ENCODE measurements around the gene GNLY.

GNLY gene

GRCh38 chr2:85732467-85733120 lies 38.4 kb downstream of the GNLY start:
- no peak for ATAC-seq
- TF ChIP-seq CSRNP3 (CRISPR knock-in tag; IDR thresholded peaks at IDR 0.05) = no peak

GRCh38 chr2:85733121-85733960 lies 39.2 kb downstream of the GNLY start:
- TF ChIP-seq ZFP3 (CRISPR knock-in tag; IDR thresholded peaks at IDR 0.05) = no peak
- no peak for TF ChIP-seq BACH2 (CRISPR knock-in tag; IDR thresholded peaks at IDR 0.05; ENCODE audit: borderline replicate concordance)
- ATAC-seq = no peak

GRCh38 chr2:85734015-85734414 lies 39.9 kb downstream of the GNLY start:
- no peak for TF ChIP-seq GLIS3 (CRISPR knock-in tag; IDR thresholded peaks at IDR 0.05)
- no peak for TF ChIP-seq TSHZ2 (CRISPR knock-in tag; IDR thresholded peaks at IDR 0.05)
- no peak for TF ChIP-seq ZNF70 (CRISPR knock-in tag; IDR thresholded peaks at IDR 0.05)
- no peak for TF ChIP-seq CSDC2 (CRISPR knock-in tag; IDR thresholded peaks at IDR 0.05)
- no peak for TF ChIP-seq ZFP30 (CRISPR knock-in tag; IDR thresholded peaks at IDR 0.05)
- TF ChIP-seq TCF4 (CRISPR knock-in tag; IDR thresholded peaks at IDR 0.05; ENCODE audit: borderline replicate concordance) = no peak
- TF ChIP-seq RARB (CRISPR knock-in tag; IDR thresholded peaks at IDR 0.05) = no peak
- TF ChIP-seq ISL1 (CRISPR knock-in tag; IDR thresholded peaks at IDR 0.05) = no peak
- no peak for TF ChIP-seq ZC3H10 (CRISPR knock-in tag; IDR thresholded peaks at IDR 0.05)
- no peak for TF ChIP-seq CSRNP3 (CRISPR knock-in tag; IDR thresholded peaks at IDR 0.05)
- TF ChIP-seq SNAI2 (CRISPR knock-in tag; IDR thresholded peaks at IDR 0.05) = no peak
- TF ChIP-seq ESRRG (CRISPR knock-in tag; IDR thresholded peaks at IDR 0.05) = no peak
- no peak for TF ChIP-seq TOX (CRISPR knock-in tag; IDR thresholded peaks at IDR 0.05; ENCODE audit: borderline replicate concordance)
- no peak for TF ChIP-seq PPARA (CRISPR knock-in tag; IDR thresholded peaks at IDR 0.05; ENCODE audit: borderline replicate concordance)
- TF ChIP-seq BACH2 (CRISPR knock-in tag; IDR thresholded peaks at IDR 0.05; ENCODE audit: borderline replicate concordance) = no peak

GRCh38 chr2:85734942-85735608 lies 40.9 kb downstream of the GNLY start:
- ATAC-seq = peak; percentile 75
- TF ChIP-seq ZFP30 (CRISPR knock-in tag; IDR thresholded peaks at IDR 0.05) = no peak
- peak; percentile 76; the same call in 1 of the 2 replicates for TF ChIP-seq TOX (CRISPR knock-in tag; IDR thresholded peaks at IDR 0.05; ENCODE audit: borderline replicate concordance)
- TF ChIP-seq ZC3H10 (CRISPR knock-in tag; IDR thresholded peaks at IDR 0.05) = peak; percentile 37; the same call in 1 of the 2 replicates
- TF ChIP-seq RARB (CRISPR knock-in tag; IDR thresholded peaks at IDR 0.05) = no peak
- peak; percentile 82 for TF ChIP-seq ISL1 (CRISPR knock-in tag; IDR thresholded peaks at IDR 0.05)
- peak; percentile 61; the same call in 1 of the 2 replicates for TF ChIP-seq CREB5 (CRISPR knock-in tag; IDR thresholded peaks at IDR 0.05; ENCODE audit: low read depth)

More at GRCh38 chr2:85734015-85734414, 39.9 kb downstream of the GNLY start:
- ATAC-seq = no peak

All from SK-N-SH treated with all-trans-retinoic acid at 6 μM for 48 hours (cell line).